ENCODE data around the gene SOBP. TPM values are rescaled to one million over a fixed set of nuclear protein-coding genes. Genes with fewer than 3 reads are reported as not detected.
A peak's percentile ranks its signal among the peaks of the same experiment; 100 is the strongest.

The SOBP gene
- total RNA-seq, 2 experiments from 2014 or later = 1.0 to 1.2 TPM

GRCh38 chr6:107704347-107705013, 214.6 kb downstream of the SOBP start:
- CTCF ChIA-PET = interaction anchor here (0.5 to 3.5 kb wide), 32 partner anchors 9 to 399 kb away, joined by 3 to 31 read pairs (median 4); partner anchors contain the start of genes PDSS2 and SEC63
- H3K27me3 Mint-ChIP-seq (ENCODE audit: low read depth) = no peaks in the 10 kb centered on the region
- POLR2A ChIA-PET = no interaction called here
- ATAC-seq (no peak), DNase-seq (peak; percentile 56)
- peaks cover 19% of the 10 kb centered on the region for H3K4me1 Mint-ChIP-seq (ENCODE audit: low read depth)
- no peaks in the 10 kb centered on the region for H3K9me3 Mint-ChIP-seq (ENCODE audit: insufficient read depth)
- H3K27ac Mint-ChIP-seq = no peak overlapping the region
- no peak overlapping the region for H3K4me3 Mint-ChIP-seq
- H3K36me3 Mint-ChIP-seq (ENCODE audit: low read depth) = peaks cover 31% of the 10 kb centered on the region

DNA sequence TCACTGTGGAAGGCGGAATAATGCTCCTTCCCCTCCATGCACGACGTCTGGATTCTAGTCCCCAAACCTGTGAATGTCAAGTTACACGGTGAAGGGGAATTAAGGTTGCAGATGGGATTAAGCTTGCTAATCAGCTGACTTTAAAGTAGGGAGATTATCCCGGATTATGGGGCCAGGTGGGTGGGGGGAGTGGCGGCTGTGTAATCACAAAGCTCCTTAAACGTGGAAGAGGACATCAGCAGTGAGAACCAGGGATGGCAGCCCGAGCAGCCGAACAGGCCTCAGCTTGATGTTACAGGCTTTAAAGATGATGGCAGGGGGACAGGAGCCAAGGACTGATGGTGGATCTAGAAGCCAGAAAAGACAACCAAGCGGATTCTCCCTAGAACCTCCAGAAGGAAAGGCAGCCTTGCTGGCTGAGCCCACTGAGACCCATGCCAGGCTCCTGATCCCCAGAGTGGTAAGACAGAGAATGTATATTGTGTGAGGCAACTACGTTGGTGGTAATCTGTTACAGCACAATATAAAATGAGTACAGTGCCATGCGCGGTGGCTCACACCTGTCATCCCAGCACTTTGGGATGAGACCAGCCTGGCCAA, 216.7 kb downstream of the SOBP start:
- POLR2A ChIA-PET = no interaction called here
- no peak overlapping the region for H3K4me3 Mint-ChIP-seq
- no peaks in the 10 kb centered on the region for H3K9me3 Mint-ChIP-seq (ENCODE audit: insufficient read depth)
- no peak overlapping the region for H3K27ac Mint-ChIP-seq
- no peaks in the 10 kb centered on the region for H3K27me3 Mint-ChIP-seq (ENCODE audit: low read depth)
- DNase-seq (no peak), ATAC-seq (no peak)
- H3K4me1 Mint-ChIP-seq (ENCODE audit: low read depth) = peaks cover 22% of the 10 kb centered on the region
- CTCF ChIA-PET = interaction anchor here (0.9 to 3.1 kb wide), 5 partner anchors 19 to 161 kb away, joined by 3 to 14 read pairs (median 4); no protein-coding TSS in a partner anchor
- peaks cover 33% of the 10 kb centered on the region for H3K36me3 Mint-ChIP-seq (ENCODE audit: low read depth)

- POLR2A ChIA-PET = no interaction called here
- CTCF ChIA-PET = interaction anchor here (2.2 kb wide), 2 partner anchors 140 to 159 kb away, joined by 7 to 10 read pairs; no protein-coding TSS in a partner anchor
- DNase-seq = no peak
- H3K4me3 Mint-ChIP-seq = no peak overlapping the region
- H3K27me3 Mint-ChIP-seq (ENCODE audit: low read depth) = no peaks in the 10 kb centered on the region
- H3K4me1 Mint-ChIP-seq (ENCODE audit: low read depth) = peaks cover 32% of the 10 kb centered on the region
- H3K9me3 Mint-ChIP-seq (ENCODE audit: insufficient read depth) = no peaks in the 10 kb centered on the region
- H3K36me3 Mint-ChIP-seq (ENCODE audit: low read depth) = peaks cover 39% of the 10 kb centered on the region
- no peak for ATAC-seq
- H3K27ac Mint-ChIP-seq = peak overlapping the region; percentile 37
Observed at GRCh38 chr6:107707346-107708275, 217.7 kb downstream of the SOBP start.

DNA sequence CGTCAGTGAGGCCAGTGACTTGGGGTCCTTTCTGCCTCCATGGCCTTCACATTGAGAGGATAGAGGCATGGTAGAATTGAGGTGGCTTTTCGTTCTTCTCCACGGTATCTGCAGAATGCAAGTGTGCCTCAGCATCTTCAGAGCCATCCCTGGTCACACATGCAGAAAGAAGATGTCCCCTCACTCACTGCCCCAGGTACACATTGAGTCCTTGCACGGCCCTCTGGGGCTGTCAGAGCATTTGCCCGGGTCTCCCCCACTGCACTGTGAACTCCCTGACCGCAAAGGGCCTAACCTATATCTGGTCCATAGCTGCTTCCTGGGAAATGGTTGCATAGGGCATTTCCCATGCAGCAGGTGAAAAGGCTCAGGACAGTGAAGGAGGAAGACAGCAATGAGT, 218.5 kb downstream of the SOBP start:
- ChIA-PET POLR2A (no interaction called here), CTCF (interaction anchor here (1.6 to 2.2 kb wide), 3 partner anchors 21 to 158 kb away, joined by 5 to 10 read pairs (median 7); no protein-coding TSS in a partner anchor)
- Mint-ChIP-seq H3K4me1 (ENCODE audit: low read depth) (peaks cover 41% of the 10 kb centered on the region), H3K9me3 (ENCODE audit: insufficient read depth) (no peaks in the 10 kb centered on the region), H3K4me3 (no peak overlapping the region), H3K27ac (no peak overlapping the region), H3K36me3 (ENCODE audit: low read depth) (peaks cover 36% of the 10 kb centered on the region), H3K27me3 (ENCODE audit: low read depth) (no peaks in the 10 kb centered on the region)
- no peak for DNase-seq
- ATAC-seq = no peak

DNA sequence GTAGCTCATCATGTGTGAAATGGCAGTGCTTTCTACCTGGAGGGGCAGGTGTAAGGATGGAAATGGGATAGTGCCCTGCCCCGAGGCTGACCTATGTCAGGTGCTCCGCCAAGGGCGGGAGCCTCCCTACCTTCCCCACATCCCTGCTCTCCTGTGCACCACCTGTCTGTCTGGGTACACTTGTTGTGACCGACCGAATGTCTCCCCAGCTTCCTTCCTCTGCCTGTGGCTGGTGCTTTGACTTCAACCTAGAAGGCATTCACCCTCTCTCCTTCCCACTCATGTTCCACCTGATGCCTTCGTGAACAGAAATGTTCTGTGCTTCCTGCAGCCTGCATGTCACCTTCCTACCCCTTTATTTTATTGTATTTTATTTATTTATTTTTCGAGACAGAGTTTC, 219.4 kb downstream of the SOBP start:
- DNase-seq = no peak
- Mint-ChIP-seq H3K4me3 (no peak overlapping the region), H3K27ac (peak overlapping the region; percentile 44), H3K36me3 (ENCODE audit: low read depth) (peaks cover 35% of the 10 kb centered on the region), H3K9me3 (ENCODE audit: insufficient read depth) (no peaks in the 10 kb centered on the region), H3K27me3 (ENCODE audit: low read depth) (no peaks in the 10 kb centered on the region), H3K4me1 (ENCODE audit: low read depth) (peaks cover 46% of the 10 kb centered on the region)
- ATAC-seq = no peak
- CTCF ChIA-PET = interaction anchor here (1.6 to 2.2 kb wide), 3 partner anchors 21 to 157 kb away, joined by 5 to 10 read pairs (median 7); no protein-coding TSS in a partner anchor
- POLR2A ChIA-PET = no interaction called here

Other genes starting within 250 kb of the SOBP start
- 10 to 100 TPM; 14.2 to 14.6 TPM for gene PDSS2, start 30.6 kb upstream of the SOBP start, total RNA-seq

Measured in activated CD8-positive, alpha-beta T cell treated with anti-CD3 and anti-CD28 coated beads, Interleukin-2, amount 10 ng/mL, durations not matched to agents 7 days and 5 days (primary cell).